Ishikawa (cell line): ENCODE results near the gene CFAP119.
A peak's percentile ranks its signal among the peaks of the same experiment; 100 is the strongest.

Experiments
- CEBPB ChIP-seq: IDR thresholded peaks from 2 replicates; pipeline ENCODE4 v1.6.1; 2012
- CREB1 ChIP-seq: IDR thresholded peaks from 2 replicates; pipeline ENCODE4 v1.6.1; 2012; ENCODE audit warnings: low read depth
- EGR1 ChIP-seq: IDR thresholded peaks from 2 replicates; pipeline ENCODE4 v1.6.1; 2012
- EP300 ChIP-seq: IDR thresholded peaks from 2 replicates; pipeline ENCODE4 v1.6.1; 2012; ENCODE audit warnings: borderline replicate concordance
- FOXM1 ChIP-seq: IDR thresholded peaks from 2 replicates; pipeline ENCODE4 v1.6.1; 2012; ENCODE audit warnings: low read depth, borderline replicate concordance
- NFIC ChIP-seq: IDR thresholded peaks from 2 replicates; pipeline ENCODE4 v1.6.1; 2012
- RAD21 ChIP-seq: IDR thresholded peaks from 2 replicates; pipeline ENCODE4 v1.6.1; 2012; ENCODE audit warnings: low read depth
- TAF1 ChIP-seq: IDR thresholded peaks from 2 replicates; pipeline ENCODE4 v1.6.1; 2012; ENCODE audit warnings: low read depth, mild to moderate bottlenecking
- TCF12 ChIP-seq: IDR thresholded peaks from 2 replicates; pipeline ENCODE4 v1.6.1; 2012; ENCODE audit warnings: low read depth
- TEAD4 ChIP-seq: IDR thresholded peaks from 2 replicates; pipeline ENCODE4 v1.6.1; 2012
- YY1 ChIP-seq: IDR thresholded peaks from 2 replicates; pipeline ENCODE4 v1.6.1; 2012; ENCODE audit warnings: low read depth
- ZBTB7A ChIP-seq: IDR thresholded peaks from 2 replicates; pipeline ENCODE4 v1.6.1; 2012; ENCODE audit warnings: low read depth
- TF ChIP-seq, protein P1 (sequence below): IDR thresholded peaks from 2 replicates; pipeline ENCODE4 v1.6.1; 2012; ENCODE audit warnings: low read depth, mild to moderate bottlenecking
- TF ChIP-seq, protein P2 (sequence below): IDR thresholded peaks from 2 replicates; pipeline ENCODE4 v1.6.1; 2012
- TF ChIP-seq, protein P3 (sequence below): IDR thresholded peaks from 2 replicates; pipeline ENCODE4 v1.6.1; 2012

Gene CFAP119

DNA sequence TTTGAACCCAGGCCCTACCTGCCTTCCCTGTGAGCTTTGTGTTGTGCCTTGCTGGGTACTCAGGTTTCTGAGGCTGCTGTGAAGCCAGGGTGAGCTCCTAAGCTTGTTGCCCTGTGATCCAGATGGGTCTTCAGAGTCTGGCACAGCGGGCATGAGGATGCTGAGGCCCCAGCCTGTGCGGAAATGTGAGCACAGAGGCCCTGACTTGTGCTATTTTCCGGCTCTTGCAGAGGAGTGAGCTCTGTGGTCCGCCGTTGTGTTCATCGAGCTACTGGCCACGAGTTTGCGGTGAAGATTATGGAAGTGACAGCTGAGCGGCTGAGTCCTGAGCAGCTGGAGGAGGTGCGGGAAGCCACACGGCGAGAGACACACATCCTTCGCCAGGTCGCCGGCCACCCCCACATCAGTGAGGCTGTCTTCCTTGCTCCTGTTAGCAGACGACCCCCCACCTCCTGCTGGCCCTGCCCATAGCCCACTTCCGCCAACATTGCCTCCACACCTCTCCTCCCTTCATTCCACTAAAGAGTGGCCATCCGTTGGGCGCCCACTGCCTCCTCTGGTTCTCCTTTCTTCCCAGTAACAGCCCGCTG lies 10.9 kb downstream of the CFAP119 start:
- TF ChIP-seq CEBPB: no peak
- TF ChIP-seq RAD21: no peak
- TF ChIP-seq TEAD4: no peak
- TF ChIP-seq EP300: no peak

DNA sequence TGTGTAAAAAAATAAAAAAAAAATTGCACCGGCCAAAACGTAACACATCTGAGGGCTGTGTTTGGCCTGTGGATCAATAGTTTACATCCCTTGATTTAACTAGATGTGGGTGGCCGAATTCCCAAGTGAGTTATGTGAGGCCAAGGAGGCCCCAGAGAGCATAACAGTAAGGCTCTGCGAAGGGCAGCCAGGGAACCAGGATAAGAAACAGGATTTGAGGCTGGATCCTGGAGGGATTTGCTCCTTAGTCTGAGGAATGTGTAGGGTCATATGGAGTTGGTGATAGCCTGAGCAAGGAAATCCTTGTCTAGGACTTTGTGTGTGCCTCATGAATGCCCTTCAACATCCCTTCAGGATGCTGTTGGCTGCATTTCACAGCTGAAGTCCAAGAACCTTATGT lies 11.7 kb downstream of the CFAP119 start:
- TF ChIP-seq CEBPB (no peak), TAF1 (no peak)
- TF ChIP-seq, protein P1, sequence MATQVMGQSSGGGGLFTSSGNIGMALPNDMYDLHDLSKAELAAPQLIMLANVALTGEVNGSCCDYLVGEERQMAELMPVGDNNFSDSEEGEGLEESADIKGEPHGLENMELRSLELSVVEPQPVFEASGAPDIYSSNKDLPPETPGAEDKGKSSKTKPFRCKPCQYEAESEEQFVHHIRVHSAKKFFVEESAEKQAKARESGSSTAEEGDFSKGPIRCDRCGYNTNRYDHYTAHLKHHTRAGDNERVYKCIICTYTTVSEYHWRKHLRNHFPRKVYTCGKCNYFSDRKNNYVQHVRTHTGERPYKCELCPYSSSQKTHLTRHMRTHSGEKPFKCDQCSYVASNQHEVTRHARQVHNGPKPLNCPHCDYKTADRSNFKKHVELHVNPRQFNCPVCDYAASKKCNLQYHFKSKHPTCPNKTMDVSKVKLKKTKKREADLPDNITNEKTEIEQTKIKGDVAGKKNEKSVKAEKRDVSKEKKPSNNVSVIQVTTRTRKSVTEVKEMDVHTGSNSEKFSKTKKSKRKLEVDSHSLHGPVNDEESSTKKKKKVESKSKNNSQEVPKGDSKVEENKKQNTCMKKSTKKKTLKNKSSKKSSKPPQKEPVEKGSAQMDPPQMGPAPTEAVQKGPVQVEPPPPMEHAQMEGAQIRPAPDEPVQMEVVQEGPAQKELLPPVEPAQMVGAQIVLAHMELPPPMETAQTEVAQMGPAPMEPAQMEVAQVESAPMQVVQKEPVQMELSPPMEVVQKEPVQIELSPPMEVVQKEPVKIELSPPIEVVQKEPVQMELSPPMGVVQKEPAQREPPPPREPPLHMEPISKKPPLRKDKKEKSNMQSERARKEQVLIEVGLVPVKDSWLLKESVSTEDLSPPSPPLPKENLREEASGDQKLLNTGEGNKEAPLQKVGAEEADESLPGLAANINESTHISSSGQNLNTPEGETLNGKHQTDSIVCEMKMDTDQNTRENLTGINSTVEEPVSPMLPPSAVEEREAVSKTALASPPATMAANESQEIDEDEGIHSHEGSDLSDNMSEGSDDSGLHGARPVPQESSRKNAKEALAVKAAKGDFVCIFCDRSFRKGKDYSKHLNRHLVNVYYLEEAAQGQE: no peak
- TF ChIP-seq, protein P2, sequence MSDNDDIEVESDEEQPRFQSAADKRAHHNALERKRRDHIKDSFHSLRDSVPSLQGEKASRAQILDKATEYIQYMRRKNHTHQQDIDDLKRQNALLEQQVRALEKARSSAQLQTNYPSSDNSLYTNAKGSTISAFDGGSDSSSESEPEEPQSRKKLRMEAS: no peak

DNA sequence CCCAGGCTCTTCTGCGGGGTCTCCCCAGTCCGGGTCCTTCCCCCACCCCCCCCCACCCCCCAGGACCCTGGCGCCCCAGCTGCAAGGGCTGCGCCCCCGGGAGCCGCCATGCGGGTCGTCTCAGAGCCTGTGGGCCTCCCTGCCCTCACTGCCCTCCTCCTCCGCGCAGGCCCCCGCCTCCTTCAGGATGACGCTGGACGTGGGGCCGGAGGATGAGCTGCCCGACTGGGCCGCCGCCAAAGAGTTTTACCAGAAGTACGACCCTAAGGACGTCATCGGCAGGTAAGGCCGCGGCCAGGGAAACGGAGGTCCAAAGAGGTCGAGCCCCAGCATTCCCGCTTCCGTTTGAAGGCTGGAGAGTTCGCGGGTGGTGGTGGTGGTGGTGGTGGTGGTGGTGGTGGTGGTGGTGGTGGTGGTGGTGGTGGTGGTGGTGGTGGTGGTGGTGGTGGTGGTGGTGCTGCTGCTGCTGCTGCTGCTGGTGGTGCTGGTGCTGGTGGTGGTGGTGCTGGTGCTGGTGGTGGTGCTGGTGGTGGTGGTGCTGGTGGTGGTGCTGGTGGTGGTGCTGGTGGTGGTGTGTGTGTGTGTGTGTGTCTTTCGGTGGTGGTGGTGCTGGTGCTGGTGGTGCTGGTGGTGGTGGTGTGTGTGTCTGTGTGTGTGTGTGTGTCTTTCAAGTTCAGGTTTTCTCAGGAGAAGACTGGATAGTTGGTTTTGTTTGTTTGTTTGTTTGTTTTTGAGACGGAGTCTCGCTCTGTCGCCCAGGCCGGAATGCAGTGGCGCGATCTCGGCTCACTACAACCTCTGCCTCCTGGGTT lies 13.0 kb downstream of the CFAP119 start:
- TF ChIP-seq FOXM1 (no peak), TEAD4 (no peak), EGR1 (no peak), RAD21 (no peak), TAF1 (no peak), CREB1 (no peak), NFIC (no peak)
- TF ChIP-seq, protein P1: no peak
- TF ChIP-seq, protein P2: no peak
- TF ChIP-seq, protein P3, sequence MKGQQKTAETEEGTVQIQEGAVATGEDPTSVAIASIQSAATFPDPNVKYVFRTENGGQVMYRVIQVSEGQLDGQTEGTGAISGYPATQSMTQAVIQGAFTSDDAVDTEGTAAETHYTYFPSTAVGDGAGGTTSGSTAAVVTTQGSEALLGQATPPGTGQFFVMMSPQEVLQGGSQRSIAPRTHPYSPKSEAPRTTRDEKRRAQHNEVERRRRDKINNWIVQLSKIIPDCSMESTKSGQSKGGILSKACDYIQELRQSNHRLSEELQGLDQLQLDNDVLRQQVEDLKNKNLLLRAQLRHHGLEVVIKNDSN: no peak

DNA sequence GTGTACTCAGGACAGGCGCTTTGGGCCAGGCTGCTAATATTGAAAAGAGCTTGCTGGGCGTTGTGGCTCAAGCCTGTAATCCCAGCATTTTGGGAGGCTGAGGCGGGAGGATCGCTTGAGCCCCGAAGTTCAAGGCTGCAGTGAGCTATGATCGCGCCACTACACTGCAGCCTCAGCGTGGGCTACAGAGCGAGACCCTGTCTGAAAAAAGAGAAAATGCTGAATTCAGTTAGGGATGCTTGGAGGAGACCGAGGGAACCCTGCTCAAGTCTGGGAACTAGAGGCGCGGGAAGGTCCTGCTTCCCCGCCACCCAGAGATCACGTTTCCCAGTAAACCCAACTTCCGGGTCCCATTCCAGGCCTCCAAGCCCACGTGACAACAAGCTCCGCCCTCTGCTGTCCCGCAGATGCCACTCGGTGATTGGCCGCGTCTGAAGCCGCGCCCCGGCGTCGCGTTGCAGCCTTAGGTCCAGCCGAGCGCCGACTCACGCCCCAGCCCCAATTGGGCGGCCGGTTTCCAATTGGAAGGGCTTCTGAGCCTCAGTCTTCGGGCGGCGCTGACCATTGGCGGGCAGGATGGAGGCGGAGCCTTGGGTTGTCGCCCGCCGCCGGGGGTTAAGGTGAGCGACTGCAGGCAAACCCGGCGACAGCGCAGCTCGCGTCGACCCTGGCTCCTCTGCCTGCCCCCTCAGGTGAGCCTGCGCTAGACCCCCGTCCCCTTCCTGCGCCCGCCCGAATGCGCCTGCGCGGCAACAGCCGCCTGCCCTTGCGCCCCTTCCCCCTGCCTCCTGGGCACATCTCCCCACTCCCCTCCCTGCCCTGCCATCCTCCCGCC lies 13.8 kb downstream of the CFAP119 start, which contains the start of gene PHKG2:
PHKG2 (plus strand) TSS at position 627 of the 835 bp plus-strand sequence. CDS start 396 bp downstream, outside the sequence.
- TF ChIP-seq, protein P3: peak; percentile 97
- TF ChIP-seq, protein P1: 0 out of 2 replicates have a peak, but pooled peaks have one; percentile 7
- TF ChIP-seq YY1: 0 out of 2 replicates have a peak, but pooled peaks have one; percentile 1
- no peak for TF ChIP-seq RAD21
- no peak for TF ChIP-seq TCF12
- no peak for TF ChIP-seq CEBPB
- TF ChIP-seq, protein P2: peak; percentile 87
- TF ChIP-seq TAF1: peak; percentile 90
- TF ChIP-seq EP300: no peak
- peak; percentile 37 for TF ChIP-seq TEAD4
- peak; percentile 41; the same call in 1 of the 2 replicates for TF ChIP-seq ZBTB7A
